Sigmoid colon (tissue), 7 donors: Measurements from ENCODE around the gene OLFM1. TPM values are rescaled to one million over a fixed set of nuclear protein-coding genes. Genes with fewer than 3 reads are reported as not detected.

Source experiments
- DNase-seq: peaks from one replicate; pipeline ENCODE4 v3.0.0-alpha.2; 2019
- H3K27ac ChIP-seq, 4 donors: fragments of 200-600 bp; sonication (generic); one replicate each; pipeline ENCODE4 v1.5.1; 2016 to 2019; ENCODE audit warnings: mild to moderate bottlenecking in 1 of 4
- H3K27me3 ChIP-seq, 3 donors: fragments of 200-600 bp; sonication (generic); one replicate each; pipeline ENCODE4 v1.5.1; 2019; ENCODE audit warnings: mild to moderate bottlenecking in 1 of 3
- H3K36me3 ChIP-seq, 4 donors: fragments of 200-600 bp; sonication (generic); one replicate each; pipeline ENCODE4 v1.5.1; 2016 to 2019
- H3K4me1 ChIP-seq, 4 donors: fragments of 200-600 bp; sonication (generic); one replicate each; pipeline ENCODE4 v1.5.1; 2017 to 2019
- H3K4me3 ChIP-seq, 4 donors: fragments of 200-600 bp; sonication (generic); one replicate each; pipeline ENCODE4 v1.5.1; 2017 to 2019; ENCODE audit warnings: mild to moderate bottlenecking in 2 of 4, moderate library complexity in 1 of 4
- H3K9me3 ChIP-seq, 4 donors: fragments of 200-600 bp in 3 of 4; sonication (generic) in 3 of 4; one replicate each; pipeline versions ENCODE4 v1.5.1 to v1.6.1; 2013 to 2019
- CTCF ChIP-seq, 4 experiments: fragments of 450-650 bp in 3 of 4; fragments of 200-600 bp in 1 of 4; IDR thresholded peaks; one replicate each; pipeline ENCODE4 v1.5.1; 2016 to 2019; ENCODE audit warnings: antibody characterized with exemption in 4 of 4, mild to moderate bottlenecking in 3 of 4, moderate library complexity in 2 of 4
- EP300 ChIP-seq, 4 donors: sonication (generic); formaldehyde crosslinking; IDR thresholded peaks; one replicate each; pipeline ENCODE4 v1.6.1; 2017; ENCODE audit warnings: antibody characterized with exemption in 4 of 4
- POLR2A ChIP-seq, 2 donors: fragments of 450-650 bp; IDR thresholded peaks; one replicate each; pipeline ENCODE4 v1.6.1; 2016; ENCODE audit warnings: antibody characterized with exemption in 2 of 2, mild to moderate bottlenecking in 2 of 2, moderate library complexity in 2 of 2
- POLR2AphosphoS5 ChIP-seq, 4 donors: sonication (generic); formaldehyde crosslinking; IDR thresholded peaks; one replicate each; pipeline ENCODE4 v1.6.1; 2017; ENCODE audit warnings: antibody characterized with exemption in 4 of 4
- WGBS, 2 donors: extraction: QIAGEN DNeasy Blood & Tissue Kit; methylation state at CpG; one replicate each; pipeline ENCODE4 v1.1.7; 2013; 5-methylcytosine and 5-hydroxymethylcytosine counted together
- intact Hi-C: fragments of 100-400 bp; cut with DNase I; formaldehyde crosslinking; loops from one replicate; pipeline ENCODE4 v1.15.1; 2023
- polyA plus RNA-seq, 3 donors: library from polyadenylated mRNA; stranded (reverse); fragments of 200-250 nt; gene quantifications; one replicate each; pipeline ENCODE4 v1.2.3, GENCODE V29; 2013
- total RNA-seq, 4 donors: library from RNA; depleted of rRNA; stranded (reverse); fragments of >200 nt; gene quantifications; one replicate each; pipeline ENCODE4 v1.1.0, GENCODE V29; 2016
- donor health status: healthy with polysubstance abuse.
- donor health status: Bipolar disorder and iron deficiency.
- donor health status: healthy.

OLFM1 gene
- total and polyA plus RNA-seq, 7 donors = 1.2 to 19.3 (median 13.6) TPM

- Histone ChIP-seq H3K4me1 (no peaks in the 10 kb centered on the region), H3K27ac (no peak overlapping the region), H3K4me3 (no peak overlapping the region), H3K36me3 (no peaks in the 10 kb centered on the region), H3K27me3 (peaks cover 0 to 13% (median 0%) of the 10 kb centered on the region in 3 donors), H3K9me3 (no peaks in the 10 kb centered on the region)
- peak; percentile 40 for DNase-seq
- WGBS, 2 donors = 55 to 72% methylated on average over 18 of the region's 18 CpGs
- TF ChIP-seq POLR2AphosphoS5 (IDR thresholded peaks at IDR 0.05) = no peak
- TF ChIP-seq POLR2A (IDR thresholded peaks at IDR 0.05) = no peak
- no peak for TF ChIP-seq CTCF (IDR thresholded peaks at IDR 0.05)
- no peak for TF ChIP-seq EP300 (IDR thresholded peaks at IDR 0.05)
- intact Hi-C loops = no loop called here
Measured at GRCh38 chr9:135045928-135046738, 41.3 kb upstream of the OLFM1 start.

GRCh38 chr9:135046739-135047350, 40.6 kb upstream of the OLFM1 start:
- H3K27me3 ChIP-seq = peaks cover 0 to 13% (median 0%) of the 10 kb centered on the region in 3 donors
- WGBS, 2 donors = 83 to 88% methylated on average over 12 of the region's 12 CpGs

GRCh38 chr9:135047521-135047920, 39.9 kb upstream of the OLFM1 start:
- H3K36me3 ChIP-seq = no peaks in the 10 kb centered on the region
- no peak for TF ChIP-seq CTCF (IDR thresholded peaks at IDR 0.05)
- WGBS, 2 donors = 88 to 89% methylated on average over 5 of the region's 5 CpGs
- peaks cover 0 to 17% (median 0%) of the 10 kb centered on the region in 3 donors for H3K27me3 ChIP-seq
- no peaks in the 10 kb centered on the region for H3K4me1 ChIP-seq
- no peak overlapping the region for H3K27ac ChIP-seq
- intact Hi-C loops = no loop called here
- no peak for DNase-seq
- no peaks in the 10 kb centered on the region for H3K9me3 ChIP-seq
- H3K4me3 ChIP-seq = no peak overlapping the region

More at GRCh38 chr9:135046739-135047350, 40.6 kb upstream of the OLFM1 start:
- H3K4me1 ChIP-seq = no peaks in the 10 kb centered on the region
- no peak overlapping the region for H3K27ac ChIP-seq
- intact Hi-C loops = no loop called here
- no peak for TF ChIP-seq EP300 (IDR thresholded peaks at IDR 0.05)
- no peak for TF ChIP-seq CTCF (IDR thresholded peaks at IDR 0.05)
- no peak for TF ChIP-seq POLR2AphosphoS5 (IDR thresholded peaks at IDR 0.05)
- TF ChIP-seq POLR2A (IDR thresholded peaks at IDR 0.05) = no peak
- DNase-seq = peak; percentile 56
- H3K9me3 ChIP-seq = no peaks in the 10 kb centered on the region
- H3K4me3 ChIP-seq = no peak overlapping the region
- no peaks in the 10 kb centered on the region for H3K36me3 ChIP-seq

GRCh38 chr9:135048046-135048757, 39.3 kb upstream of the OLFM1 start:
- DNase-seq = peak; percentile 22
- Histone ChIP-seq H3K4me1 (no peaks in the 10 kb centered on the region), H3K27me3 (peaks cover 0 to 22% (median 0%) of the 10 kb centered on the region in 3 donors), H3K27ac (no peak overlapping the region), H3K4me3 (no peak overlapping the region), H3K36me3 (no peaks in the 10 kb centered on the region), H3K9me3 (no peaks in the 10 kb centered on the region)
- TF ChIP-seq EP300 (IDR thresholded peaks at IDR 0.05) = no peak
- no peak for TF ChIP-seq CTCF (IDR thresholded peaks at IDR 0.05)
- no peak for TF ChIP-seq POLR2A (IDR thresholded peaks at IDR 0.05)
- no peak for TF ChIP-seq POLR2AphosphoS5 (IDR thresholded peaks at IDR 0.05)
- WGBS, 2 donors = 68 to 70% methylated on average over 11 of the region's 11 CpGs
- intact Hi-C loops = no loop called here
